Stimulated activated CD4-positive, alpha-beta T cell treated with anti-CD3 and anti-CD28 coated beads, Interleukin-1b, Interleukin-23, amount 100 ng/mL, for 24 hours (primary cell): ENCODE measurements around the gene WRAP73.

ENCODE experiments used
- DNase-seq, 4 experiments: peaks; one replicate each; pipeline ENCODE4 v3.0.0-alpha.2; 2020; ENCODE audit warnings: low read depth in 4 of 4, low spot score in 1 of 4

WRAP73 gene

DNA sequence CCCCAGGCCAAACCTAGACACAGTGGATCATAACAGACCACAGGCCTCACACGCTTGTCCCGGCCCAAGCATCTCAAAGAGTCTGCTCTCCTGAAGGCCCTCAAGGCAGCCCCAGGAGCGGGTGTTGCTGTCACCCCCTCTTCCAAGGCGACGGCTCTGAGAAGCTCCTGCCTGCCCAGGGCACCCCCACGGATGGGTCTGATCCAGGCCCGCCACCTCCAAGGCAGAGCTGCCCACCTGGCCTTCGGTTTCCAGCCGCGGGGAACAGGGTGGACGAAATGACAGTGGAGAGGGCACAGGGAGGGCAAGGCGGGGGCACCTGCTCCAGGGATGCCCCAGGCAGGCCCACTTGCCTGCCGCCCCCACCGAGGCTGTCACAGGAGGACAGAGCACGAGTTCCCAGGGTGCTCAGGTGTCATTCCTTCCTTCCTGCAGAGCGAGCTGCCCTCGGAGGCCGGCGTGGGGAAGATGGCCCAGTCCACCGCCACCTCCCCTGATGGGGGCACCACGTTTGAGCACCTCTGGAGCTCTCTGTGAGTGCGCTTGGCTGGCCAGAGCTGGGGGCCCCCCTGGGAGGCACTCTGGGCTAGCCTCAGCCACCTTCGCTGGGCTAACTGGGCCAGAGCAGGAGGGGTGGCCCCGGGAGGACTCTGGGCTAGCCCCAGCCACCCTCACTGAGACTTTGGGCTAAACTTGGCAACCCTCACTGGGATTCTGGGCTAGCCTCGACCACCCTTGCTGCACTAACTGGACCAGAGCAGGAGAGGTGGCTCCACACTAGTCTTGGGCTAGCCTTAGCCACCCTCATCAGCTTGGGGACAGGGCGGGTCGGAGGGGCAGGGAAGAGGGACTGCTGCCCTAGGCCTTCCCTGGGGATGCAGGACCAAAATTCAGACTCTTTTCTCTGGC lies 32.2 kb upstream of the WRAP73 start:
- DNase-seq: no peak

DNA sequence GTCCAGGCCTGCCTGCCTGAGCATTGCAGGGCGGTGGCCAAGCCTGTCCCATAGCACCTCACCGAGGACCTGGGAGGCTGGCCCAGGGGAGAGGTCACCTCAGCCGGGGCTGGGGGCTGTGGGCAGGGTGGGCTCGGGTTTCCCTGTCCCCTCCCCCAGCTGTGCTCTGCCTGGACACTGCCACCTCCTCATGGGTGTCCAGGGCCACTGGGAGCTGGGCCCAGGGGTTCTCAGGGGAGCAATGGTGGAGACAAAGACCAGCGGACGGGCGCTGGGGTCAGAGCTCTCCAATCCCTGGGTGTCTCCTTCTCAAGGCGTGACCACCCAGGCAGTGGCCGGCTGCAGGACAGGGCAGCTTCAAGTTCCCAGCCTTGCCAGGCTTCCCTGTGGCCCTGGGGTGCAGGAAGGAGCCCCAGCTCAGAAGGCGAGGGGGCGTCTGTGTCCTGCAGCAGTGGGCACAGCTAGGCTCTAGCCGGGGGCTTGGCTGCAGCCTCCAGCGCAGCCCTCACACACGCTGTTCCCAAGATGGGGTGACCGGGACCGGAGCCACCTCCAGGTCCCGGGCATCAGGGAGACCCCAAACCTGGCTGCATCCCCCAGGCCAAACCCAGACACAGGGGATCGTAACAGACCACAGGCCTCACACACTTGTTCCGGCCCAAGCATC lies 31.5 kb upstream of the WRAP73 start:
- no peak for DNase-seq

DNA sequence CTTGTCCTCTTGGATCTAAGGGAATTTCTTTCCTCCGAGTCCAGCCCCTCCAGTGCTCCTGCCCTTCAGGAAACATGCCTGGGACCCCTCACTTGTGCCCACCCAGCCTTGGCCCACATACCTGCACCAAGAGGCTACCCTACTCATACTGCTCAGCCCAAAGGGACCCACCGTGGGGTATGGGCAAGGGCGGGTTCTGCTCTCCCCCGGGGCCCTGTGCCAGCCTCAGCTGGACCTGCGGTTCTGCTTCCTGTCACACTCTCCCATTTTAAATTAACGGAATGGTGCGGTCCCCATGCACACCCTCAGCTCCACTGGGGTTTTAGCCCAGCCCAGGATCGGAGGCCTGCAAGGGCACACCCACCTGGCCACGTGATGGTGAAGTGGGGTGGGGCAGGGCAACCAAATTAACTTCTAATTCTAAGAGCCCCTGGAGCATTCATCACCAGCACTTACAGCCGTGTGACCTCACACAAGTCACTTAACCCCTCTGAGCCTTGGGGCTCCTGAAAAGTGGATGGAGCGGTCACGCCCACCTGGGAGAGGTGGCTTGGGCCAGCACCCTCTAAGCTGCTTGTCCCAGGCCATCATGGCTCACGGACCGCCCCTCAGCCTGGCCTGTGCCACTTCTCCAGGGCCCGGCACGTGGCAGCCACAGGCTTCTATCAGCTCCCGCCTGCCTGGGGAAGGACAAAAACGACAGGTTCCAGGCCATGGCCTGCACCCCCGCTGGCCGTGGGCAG lies 30.8 kb upstream of the WRAP73 start:
- no peak for DNase-seq

DNA sequence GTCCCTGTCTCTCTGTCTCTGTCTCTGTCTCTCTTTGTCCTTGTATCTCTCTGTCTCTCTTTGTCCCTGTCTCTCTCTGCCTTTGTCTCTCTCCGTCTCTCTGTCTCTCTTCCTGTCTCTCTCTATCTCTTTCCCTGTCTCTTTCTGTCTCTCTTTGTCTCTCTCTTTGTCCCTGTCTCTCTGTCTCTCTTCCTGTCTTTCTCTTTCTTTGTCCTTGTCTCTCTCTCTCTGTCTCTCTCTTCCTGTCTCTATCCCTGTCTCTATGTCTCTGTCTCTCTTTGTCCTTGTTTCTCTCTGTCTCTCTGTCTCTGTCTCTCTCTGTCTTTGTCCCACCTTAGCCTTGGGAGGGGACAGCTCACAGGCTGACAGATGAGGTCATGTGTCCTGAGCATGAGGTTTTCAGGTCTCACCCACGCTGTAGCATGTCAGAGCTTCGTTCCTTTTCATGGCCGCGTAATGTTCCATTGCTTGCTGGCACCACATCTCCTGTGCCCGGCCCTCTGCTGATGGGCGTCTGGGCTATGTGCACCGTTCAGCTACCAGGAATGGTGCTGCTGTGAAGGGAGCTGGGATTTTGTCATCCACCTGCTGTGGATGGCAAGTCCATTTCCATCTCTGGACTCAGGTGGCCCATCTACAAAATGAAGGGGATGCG lies 30.0 kb upstream of the WRAP73 start:
- DNase-seq: no peak

DNA sequence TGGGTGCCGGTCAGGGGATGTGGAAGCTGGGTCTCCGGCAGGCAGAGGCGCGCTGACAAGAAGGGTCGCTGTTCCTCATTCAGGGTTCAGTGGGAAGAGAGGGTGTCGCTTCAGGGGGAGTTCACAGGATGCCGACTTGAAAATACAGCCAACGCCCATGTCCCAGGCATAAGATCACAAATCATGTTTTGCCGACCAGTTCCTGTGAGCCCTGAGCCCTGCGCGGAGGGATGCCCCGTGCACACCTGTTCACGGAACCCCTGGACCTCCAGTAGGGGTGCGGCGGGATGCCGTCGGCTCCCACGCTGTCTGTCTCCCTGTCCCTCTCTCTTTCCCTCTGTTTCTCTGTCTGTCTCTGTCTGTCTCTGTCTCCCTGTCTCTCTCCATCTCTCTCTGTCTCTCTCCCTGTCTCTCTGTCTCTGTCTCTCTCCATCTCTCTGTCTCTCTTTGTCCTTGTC lies 29.2 kb upstream of the WRAP73 start:
- no peak for DNase-seq

DNA sequence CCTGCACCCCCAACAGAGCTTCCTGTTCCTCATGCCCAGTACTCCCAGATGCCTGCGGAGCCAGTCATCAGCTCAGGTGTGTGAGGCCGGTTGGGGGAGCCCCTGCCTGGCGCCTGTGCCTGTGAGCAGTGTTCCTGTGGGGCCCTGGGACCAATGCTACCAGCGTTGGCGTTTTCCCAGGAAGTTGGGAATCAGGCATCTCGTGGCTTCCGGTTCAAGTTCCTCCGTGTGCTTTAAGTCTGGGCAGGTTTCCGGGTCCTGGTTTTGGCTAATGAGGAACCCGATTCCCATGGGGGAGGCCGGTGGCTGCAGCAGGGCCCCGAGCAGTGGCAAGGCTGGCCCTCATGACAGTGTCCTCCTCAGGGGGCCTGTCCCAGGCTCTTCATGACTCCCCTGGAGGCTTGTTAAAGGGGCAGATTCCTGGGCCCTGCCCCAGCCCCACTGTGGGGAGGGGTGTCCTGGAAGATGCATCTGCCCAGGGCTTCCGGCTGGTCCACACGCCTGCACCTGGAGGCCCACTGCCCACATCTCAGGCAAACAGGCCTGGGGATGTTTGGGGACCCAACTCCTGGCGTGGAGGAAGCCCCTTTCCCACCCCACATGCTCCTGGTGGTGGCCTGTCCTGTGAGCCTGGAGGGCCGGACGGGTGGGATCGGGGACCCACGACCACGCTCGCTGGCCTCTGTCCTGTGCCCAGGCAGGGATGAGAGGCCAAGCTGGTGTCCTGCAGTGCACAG lies 28.6 kb upstream of the WRAP73 start:
- DNase-seq: no peak

DNA sequence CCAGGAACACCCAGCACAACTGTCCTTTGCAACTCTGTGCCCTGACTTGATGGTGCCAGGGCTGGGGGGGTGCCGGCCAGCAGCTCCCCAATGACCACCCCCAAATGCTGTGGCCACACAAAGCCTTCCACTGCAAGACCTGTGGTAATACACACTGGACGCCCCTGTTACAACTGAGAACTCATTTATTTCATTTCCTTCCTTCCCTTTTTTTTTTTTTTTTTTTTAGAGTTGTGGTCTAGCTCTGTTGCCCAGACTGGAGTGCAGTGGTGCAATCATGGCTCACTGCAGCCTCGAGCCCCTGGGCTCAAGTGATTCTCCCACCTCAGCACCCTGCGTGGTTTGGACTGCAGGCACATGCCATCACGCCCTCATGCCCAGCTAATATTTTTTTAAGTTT lies 27.6 kb upstream of the WRAP73 start:
- DNase-seq: no peak

DNA sequence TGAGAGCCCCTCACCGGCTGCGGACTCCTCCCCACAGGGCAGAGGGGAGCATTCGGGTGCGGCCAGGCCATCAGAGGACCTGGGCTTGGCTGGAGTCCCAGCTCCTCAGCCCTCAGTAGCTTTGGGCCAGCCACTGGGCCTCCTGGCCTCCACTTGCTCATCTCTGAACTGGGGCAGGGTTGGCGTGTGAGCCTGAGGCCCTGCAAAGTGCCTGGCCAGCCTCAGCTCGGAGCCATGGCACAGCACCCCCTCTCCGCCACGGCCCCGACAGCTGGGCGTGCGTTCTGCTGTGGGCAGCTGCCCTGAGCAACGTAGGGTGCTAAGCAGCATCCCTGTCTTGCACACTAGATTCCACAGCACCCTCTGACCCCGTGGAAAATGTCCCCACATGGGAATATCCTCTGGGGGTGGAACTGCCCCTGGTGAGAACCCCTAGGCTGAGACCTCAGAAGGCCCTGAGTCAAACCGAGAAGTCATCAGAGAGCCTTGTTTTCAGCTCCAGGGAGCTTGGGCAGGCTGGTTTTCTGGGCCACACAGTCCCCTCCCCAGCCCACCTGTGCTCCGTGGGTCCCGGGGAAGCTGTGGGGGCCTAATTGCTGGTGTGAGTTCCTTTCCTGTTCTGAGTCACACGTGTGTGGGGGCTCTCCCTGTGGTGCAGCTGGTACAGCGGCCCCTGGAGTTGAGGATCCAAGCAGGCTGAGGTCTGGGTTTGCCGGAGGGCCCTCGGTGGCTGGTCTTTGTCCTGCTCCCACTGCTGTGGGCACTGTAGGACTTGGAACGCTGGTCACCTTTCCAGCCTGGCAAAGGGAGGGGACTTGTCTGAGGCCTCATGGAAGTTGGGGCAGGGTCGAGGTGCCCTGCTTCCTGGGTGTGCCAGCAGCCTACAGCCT lies 26.9 kb upstream of the WRAP73 start:
- DNase-seq: no peak

DNA sequence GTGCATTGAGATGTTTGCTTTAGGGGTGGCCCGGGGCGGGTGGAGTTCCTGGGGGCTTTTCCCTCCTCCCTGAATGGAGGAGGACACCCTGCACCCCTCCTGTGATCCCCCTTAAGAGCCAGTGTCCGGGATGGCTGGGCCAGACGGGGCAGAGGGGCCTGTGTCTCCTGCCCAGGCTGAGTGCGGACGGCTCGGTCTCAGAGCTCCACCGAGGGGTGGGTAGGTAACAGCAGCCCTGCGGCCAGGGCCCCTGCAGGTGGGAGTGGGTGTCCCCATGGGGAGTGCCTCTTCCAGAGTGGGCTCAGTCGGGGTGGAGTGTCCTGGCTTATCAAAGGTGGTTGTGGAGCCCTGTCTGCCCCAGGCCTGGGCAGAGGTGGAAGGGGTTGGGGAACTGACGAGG lies 25.5 kb upstream of the WRAP73 start:
- no peak for DNase-seq

DNA sequence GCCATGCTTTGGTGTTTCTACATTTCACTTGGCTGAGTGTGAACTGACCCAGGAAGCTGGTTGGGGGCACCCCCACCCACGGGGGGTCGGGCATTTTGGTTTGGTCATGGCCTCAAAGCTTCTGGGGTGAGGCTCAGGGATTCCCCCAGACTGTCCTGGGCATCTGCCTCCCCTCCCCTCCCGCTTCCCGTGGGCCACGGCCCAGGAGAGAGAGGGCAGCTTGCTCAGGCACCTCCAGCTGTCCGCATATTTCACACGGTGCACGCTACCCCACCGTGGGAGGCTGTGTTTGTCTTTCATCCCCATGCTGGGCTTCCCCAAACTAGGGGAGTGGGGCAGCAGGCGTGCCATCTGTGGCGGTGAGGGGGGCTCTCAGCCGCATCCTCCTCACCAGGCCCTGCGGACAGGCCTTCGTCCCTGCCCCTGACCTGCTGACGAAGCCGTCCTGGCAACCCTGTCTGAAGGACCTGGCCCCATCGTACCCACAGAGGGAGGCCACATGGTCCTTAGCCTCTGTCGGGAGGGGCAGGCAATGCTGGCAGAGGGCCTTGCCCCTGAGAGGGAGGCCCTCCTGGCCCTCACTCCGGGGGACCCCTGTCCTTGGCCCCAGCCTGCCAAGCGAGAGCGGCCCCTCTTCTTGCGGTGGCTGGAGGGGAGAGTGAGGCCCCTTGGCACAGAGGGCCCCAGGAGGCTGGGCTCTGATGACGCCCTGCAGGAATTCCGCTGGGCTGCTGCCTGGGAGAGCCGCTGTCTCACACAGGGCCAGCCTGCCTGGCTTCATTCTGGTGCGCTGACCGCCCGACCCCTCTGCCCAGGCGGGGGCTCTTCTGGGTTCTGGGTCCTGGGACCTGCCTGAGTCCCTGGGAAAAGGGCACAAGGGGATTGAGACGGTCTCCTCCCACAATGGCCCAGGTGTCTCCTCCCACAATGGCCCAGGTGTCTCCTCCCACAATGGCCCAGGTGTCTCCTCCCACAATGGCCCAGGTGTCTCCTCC lies 24.5 kb upstream of the WRAP73 start:
- no peak for DNase-seq

DNA sequence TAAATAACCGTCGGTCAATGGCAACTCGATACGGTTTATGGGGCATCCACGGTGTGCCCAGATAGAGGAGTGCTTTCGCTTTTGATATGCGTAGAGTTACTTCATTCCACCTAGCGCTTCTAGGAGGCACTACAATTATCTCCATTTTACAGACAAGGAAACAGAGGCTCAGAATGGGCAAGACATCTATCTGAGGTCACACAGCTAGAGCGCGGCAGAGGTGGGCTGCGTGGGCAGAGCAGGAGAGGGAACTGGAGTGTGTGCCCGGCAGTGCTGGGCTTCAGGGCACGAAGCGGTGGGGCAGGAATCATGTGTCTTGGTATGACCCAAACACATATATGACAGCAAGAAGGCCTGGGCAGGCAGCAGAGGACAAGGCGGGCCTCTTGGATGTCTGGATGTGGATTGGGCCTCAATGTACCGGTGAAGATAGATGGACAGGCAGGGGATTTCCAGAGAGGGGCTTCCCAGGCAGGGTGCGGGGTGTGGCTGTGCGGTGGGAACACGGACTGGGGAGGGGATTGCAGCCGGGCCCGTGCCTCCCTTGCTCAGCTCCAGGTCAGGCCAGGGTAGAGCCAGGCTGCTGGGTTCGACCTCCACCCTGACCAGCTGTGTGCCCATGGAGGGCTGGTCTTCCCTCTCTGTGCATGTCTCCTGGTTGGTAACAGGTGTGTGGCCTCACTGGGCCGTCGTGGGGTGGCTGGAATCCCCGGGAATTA lies 23.6 kb upstream of the WRAP73 start:
- DNase-seq: no peak

DNA sequence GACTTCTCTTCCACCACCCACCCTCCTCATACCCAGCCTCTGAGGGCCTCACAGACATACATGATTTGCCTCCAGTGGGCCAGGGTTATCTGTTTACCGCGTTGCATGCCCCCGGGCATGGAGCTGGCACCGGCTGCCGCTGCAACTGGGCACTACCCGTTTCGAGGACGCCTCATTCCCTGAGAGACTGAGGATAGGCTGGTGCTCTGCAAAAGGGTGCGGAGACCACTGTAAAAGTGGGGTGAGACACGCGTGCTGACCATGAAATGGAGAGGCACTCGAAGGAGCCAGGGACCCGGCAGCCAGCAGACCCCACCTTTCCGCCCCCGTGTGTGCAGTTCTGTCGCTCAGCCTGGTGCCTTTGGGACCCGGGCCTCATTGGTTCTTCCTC lies 23.1 kb upstream of the WRAP73 start:
- DNase-seq: no peak

DNA sequence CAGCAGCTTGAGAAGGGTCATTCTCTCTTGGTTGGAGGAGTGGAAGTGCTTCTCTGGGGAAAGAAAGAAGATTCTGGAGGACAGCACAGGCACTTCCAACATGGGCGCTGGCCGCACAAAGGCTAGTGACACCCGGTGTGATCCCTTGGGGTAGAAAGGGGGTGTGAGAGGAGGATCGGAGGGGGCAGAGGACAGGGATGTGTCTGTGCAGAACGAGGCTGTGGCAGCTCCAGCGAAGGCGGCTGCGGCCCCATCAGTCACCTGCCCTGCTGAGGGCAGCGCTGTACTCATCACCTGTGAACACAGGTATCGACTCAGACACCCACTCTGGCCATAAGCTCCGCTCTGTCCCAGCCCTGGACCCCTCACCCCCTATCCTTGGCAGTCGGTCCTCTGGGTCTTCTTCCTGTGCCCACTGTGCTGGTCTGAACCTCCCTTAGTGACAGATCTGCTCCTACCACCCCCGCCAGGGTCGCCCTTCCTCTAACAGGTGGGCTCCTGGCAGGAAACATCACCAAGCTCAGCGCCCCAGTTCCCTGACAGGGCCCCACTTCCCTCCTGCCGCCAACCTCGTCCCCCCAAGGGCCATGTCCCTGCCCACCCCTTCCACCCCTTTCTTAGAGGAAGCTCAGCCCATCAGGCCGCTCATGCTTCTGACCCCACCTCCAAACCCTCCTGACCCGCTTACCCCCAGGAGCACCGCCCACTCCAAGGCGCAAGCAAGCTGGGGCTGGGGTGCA lies 22.5 kb upstream of the WRAP73 start:
- no peak for DNase-seq

DNA sequence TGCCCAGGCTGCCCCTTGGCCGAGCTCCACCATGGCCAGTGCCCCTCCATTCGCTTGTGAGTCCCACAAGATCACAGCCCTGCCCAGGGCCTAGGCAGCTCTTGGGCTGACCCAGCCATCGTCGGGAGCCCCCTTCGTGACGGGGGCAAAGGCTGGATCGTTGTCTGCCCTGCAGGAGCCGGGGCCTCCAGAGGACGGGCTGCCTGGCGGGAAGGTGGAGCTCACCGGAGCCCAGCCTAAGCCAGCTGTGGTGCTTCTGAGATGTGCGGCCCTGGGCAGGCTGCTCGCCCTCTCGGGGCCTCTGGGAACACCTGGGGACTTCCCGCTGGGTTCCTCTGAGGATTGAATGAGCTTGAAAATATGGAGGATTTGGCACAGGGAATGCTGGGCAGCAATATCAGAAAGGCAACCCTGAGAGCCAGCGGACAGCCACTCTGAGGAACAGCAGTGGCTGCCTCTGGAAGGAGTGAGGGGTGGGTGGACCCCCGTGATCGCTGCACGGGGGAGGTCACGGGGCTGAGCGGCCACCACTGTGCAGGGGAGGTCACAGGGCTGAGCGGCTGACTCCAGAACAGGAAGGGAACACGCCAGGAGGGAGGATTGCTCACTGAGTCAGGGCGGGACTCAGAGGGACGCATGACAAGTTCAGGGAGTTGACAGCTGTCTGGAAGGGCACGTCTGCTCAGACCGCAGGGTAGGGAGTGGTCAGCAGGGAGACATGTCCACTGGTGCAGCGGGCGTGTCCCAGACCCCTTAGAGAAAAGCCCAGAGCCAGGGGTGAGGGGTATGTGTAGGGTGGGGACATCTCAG lies 21.7 kb upstream of the WRAP73 start:
- no peak for DNase-seq

DNA sequence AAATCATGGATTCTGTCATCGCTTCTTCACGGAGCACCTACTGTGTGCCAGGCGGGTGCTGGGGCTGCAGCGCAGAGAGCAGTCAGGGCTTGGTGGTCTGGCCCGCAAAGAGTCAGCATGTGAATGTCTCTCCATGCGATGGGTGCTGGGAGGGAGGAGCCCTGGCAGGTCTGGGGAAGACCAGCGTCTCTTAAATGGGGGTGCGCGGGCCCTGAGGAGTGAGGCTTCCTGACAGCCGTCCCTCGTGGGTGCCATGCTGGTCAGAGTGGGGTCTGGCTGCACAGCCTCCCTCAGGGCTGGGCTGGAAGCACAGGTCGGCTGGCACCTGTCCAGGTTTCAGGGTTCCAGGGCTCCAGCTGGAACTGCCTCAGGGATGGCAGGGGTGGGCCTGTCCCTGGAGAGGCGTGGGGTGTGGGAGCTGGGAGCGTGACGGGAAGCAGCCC lies 20.9 kb upstream of the WRAP73 start:
- no peak for DNase-seq

DNA sequence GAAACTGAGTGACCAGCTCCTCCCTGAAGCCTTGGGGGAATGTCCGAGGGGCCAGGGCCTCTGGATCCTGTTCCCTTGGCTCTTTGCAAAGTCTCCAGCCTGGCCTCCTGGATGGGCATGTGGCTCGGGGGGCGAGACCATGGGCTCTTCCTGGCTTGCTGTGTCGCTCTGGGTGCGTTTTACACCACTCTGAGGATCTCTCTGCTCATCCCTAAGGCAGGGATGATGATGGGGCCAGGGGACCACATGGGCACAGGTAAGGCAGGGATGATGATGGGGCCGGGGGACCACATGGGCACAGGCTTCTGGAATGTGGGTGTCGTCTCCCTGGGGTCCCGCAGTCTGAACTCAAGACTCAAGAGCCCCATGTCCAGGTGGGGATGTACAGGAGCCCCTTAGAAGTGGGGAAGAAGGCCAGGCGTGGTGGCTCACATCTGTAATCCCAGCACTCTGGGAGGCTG lies 20.1 kb upstream of the WRAP73 start:
- DNase-seq: no peak
